Erythroblast (primary cell): ENCODE results near the gene XIRP2.

Source experiments
- GATA1 ChIP-seq: IDR thresholded peaks from 2 replicates; pipeline ENCODE4 v1.6.1; 2011; ENCODE audit warnings: low read depth, mild to moderate bottlenecking, control low read depth, low read length, moderate library complexity
- POLR2A ChIP-seq: IDR thresholded peaks from 2 replicates; pipeline ENCODE4 v1.6.1; 2011; ENCODE audit warnings: mild to moderate bottlenecking, low read length

DNA sequence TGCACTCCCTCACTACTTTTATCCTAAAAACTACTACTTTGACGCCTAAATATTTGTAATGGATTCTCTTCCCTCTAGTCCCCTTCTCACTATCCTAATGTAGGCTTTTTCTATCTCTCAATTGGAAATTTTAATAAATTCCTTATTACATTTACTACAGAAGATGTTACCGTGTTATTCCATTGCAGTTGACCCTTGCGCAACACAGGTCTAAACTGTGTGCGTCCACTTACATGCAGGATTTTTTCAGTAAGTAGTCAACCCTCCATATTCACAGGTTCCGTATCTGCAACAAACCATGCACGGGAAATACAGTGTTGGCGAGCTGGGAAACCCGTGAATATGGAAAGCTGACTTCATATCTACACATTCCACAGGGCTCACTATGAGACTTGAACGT, 239.8 kb downstream of the XIRP2 start:
- no peak for TF ChIP-seq POLR2A
- TF ChIP-seq GATA1 = no peak
